ENCODE data around the gene AOAH. TPM values are rescaled to one million over a fixed set of nuclear protein-coding genes. Genes with fewer than 3 reads are reported as not detected.

AOAH gene
- total RNA-seq, 1 experiment from 2014 or later = not detected

DNA sequence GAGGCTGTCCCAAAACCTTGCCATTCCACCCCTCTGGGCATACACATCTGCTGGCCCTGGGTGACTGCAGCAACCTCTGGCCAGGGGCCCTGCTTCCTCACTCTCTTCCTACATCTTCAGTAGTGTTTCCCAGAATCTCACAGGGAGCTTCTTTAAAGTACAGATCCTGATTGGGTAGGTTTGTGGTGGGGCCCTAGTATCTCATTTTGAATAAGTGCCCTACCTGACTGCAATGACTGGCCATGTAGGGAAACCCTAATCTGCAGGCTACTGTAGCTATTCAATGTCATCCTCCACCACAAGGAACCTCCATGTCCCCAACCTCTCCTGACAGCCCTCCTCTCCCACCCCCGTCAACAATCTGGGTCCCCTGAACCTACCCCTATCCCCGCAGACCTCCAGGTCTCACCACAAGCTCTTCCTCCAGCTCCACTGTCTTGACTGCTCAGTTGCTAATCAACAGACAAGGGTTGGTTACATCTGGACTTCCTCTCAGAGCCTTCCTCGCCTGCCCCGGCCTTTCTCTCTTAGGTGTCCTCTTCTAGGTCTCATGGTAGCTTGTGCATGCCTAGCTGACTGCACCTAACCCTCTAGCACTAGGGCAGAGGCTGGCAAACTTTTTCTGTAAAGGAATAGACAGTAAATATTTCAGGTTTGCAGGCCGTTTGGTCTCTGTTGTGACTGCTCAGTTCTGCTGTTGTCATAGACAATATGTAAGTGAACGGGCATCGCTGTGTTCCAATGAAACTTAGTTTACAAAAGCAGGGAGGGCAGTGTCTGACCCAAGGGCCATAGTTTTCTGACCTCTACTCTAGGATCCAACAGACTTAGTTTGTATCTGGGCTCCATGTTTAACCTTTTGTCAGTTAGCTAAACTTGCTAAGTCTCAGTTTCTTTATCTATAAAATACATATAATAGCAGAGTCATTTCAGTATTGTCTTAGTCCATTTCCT lies 121.1 kb downstream of the AOAH start:
- no peaks in the 10 kb centered on the region for H3K4me1 ChIP-seq (ENCODE audit: insufficient read depth, low read length, poor library complexity, severe bottlenecking)
- no peak overlapping the region for H3K27ac ChIP-seq (ENCODE audit: low read depth, low read length, poor library complexity, severe bottlenecking)
- H3K4me3 ChIP-seq (ENCODE audit: low read depth, low read length, poor library complexity, severe bottlenecking) = no peak overlapping the region
- intact Hi-C loops (cut with micrococcal nuclease; ENCODE audit: unreplicated experiment) = no loop called here
- H3K36me3 ChIP-seq (ENCODE audit: insufficient read depth, low read length, poor library complexity, severe bottlenecking) = no peaks in the 10 kb centered on the region
- CTCF ChIA-PET = no interaction called here
- no peak for DNase-seq (ENCODE audit: low spot score)
- BruUV-seq (replicated peaks) = no TSS peak
- POLR2A ChIA-PET (ENCODE audit: low non-redundant PET) = no interaction called here
- no peaks in the 10 kb centered on the region for H3K9me3 ChIP-seq (ENCODE audit: low read depth, low read length, poor library complexity, severe bottlenecking)
- H3K27me3 ChIP-seq (replicated peaks; ENCODE audit: insufficient read depth, low read depth, low read length, poor library complexity) = peaks cover 20% of the 10 kb centered on the region
- TF ChIP-seq EZH2 (IDR thresholded peaks at IDR 0.05; ENCODE audit: borderline replicate concordance, low read depth, low read length, poor library complexity, severe bottlenecking) = no peak
- TF ChIP-seq, protein P1, sequence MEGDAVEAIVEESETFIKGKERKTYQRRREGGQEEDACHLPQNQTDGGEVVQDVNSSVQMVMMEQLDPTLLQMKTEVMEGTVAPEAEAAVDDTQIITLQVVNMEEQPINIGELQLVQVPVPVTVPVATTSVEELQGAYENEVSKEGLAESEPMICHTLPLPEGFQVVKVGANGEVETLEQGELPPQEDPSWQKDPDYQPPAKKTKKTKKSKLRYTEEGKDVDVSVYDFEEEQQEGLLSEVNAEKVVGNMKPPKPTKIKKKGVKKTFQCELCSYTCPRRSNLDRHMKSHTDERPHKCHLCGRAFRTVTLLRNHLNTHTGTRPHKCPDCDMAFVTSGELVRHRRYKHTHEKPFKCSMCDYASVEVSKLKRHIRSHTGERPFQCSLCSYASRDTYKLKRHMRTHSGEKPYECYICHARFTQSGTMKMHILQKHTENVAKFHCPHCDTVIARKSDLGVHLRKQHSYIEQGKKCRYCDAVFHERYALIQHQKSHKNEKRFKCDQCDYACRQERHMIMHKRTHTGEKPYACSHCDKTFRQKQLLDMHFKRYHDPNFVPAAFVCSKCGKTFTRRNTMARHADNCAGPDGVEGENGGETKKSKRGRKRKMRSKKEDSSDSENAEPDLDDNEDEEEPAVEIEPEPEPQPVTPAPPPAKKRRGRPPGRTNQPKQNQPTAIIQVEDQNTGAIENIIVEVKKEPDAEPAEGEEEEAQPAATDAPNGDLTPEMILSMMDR (conservative IDR thresholded peaks at IDR 0.05; ENCODE audit: low read depth, low read length) = no peak

DNA sequence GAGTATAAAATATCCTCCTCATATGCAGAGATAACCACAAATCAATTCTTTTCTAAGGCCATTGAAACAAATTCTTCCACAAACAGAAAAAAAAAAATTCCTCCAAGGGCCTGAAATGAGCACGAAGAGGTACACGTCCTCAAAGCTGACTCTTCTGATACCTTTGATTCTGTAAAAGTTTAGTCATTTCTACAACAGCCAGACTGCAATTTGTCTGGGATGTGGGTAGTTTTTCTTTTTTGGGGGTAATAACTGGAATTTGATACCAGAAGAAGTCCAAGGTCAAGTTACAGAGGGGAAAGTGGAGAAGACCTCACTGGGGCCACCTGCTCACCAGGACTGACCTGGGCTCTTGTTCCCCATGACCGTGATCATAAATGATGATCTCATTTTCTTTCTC lies 121.8 kb downstream of the AOAH start:
- no peaks in the 10 kb centered on the region for H3K4me1 ChIP-seq (ENCODE audit: insufficient read depth, low read length, poor library complexity, severe bottlenecking)
- no peaks in the 10 kb centered on the region for H3K9me3 ChIP-seq (ENCODE audit: low read depth, low read length, poor library complexity, severe bottlenecking)
- no TSS peak for BruUV-seq (replicated peaks)
- DNase-seq (ENCODE audit: low spot score) = no peak
- no peak overlapping the region for H3K4me3 ChIP-seq (ENCODE audit: low read depth, low read length, poor library complexity, severe bottlenecking)
- H3K27me3 ChIP-seq (replicated peaks; ENCODE audit: insufficient read depth, low read depth, low read length, poor library complexity) = peaks cover 16% of the 10 kb centered on the region
- intact Hi-C loops (cut with micrococcal nuclease; ENCODE audit: unreplicated experiment) = no loop called here
- no peaks in the 10 kb centered on the region for H3K36me3 ChIP-seq (ENCODE audit: insufficient read depth, low read length, poor library complexity, severe bottlenecking)
- no peak overlapping the region for H3K27ac ChIP-seq (ENCODE audit: low read depth, low read length, poor library complexity, severe bottlenecking)
- ChIA-PET POLR2A (ENCODE audit: low non-redundant PET) (no interaction called here), CTCF (no interaction called here)
- TF ChIP-seq, protein P1 (conservative IDR thresholded peaks at IDR 0.05; ENCODE audit: low read depth, low read length) = no peak
- no peak for TF ChIP-seq EZH2 (IDR thresholded peaks at IDR 0.05; ENCODE audit: borderline replicate concordance, low read depth, low read length, poor library complexity, severe bottlenecking)

GRCh38 chr7:36601601-36602000 lies 122.7 kb downstream of the AOAH start:
- Histone ChIP-seq H3K27ac (ENCODE audit: low read depth, low read length, poor library complexity, severe bottlenecking) (no peak overlapping the region), H3K4me1 (ENCODE audit: insufficient read depth, low read length, poor library complexity, severe bottlenecking) (no peaks in the 10 kb centered on the region)
- POLR2A ChIA-PET (ENCODE audit: low non-redundant PET) = interaction anchor here (0.6 kb wide), 1 partner anchor 539 kb away, joined by 4 read pairs; no protein-coding TSS in a partner anchor

More at GRCh38 chr7:36601601-36602000, 122.7 kb downstream of the AOAH start:
- no peaks in the 10 kb centered on the region for H3K36me3 ChIP-seq (ENCODE audit: insufficient read depth, low read length, poor library complexity, severe bottlenecking)
- no peak overlapping the region for H3K4me3 ChIP-seq (ENCODE audit: low read depth, low read length, poor library complexity, severe bottlenecking)
- no TSS peak for BruUV-seq (replicated peaks)
- CTCF ChIA-PET = no interaction called here
- TF ChIP-seq EZH2 (IDR thresholded peaks at IDR 0.05; ENCODE audit: borderline replicate concordance, low read depth, low read length, poor library complexity, severe bottlenecking) = no peak
- TF ChIP-seq, protein P1 (conservative IDR thresholded peaks at IDR 0.05; ENCODE audit: low read depth, low read length) = no peak
- no peak for DNase-seq (ENCODE audit: low spot score)
- H3K9me3 ChIP-seq (ENCODE audit: low read depth, low read length, poor library complexity, severe bottlenecking) = no peaks in the 10 kb centered on the region
- peaks cover 12% of the 10 kb centered on the region for H3K27me3 ChIP-seq (replicated peaks; ENCODE audit: insufficient read depth, low read depth, low read length, poor library complexity)
- intact Hi-C loops (cut with micrococcal nuclease; ENCODE audit: unreplicated experiment) = no loop called here
